ENCODE measurements around the gene FUT1.
"Not testable (repeated sequence)": the region's sequence is repeated elsewhere in the genome, so short reads cannot be mapped to it uniquely, and the experiment has no call there.

The FUT1 gene

DNA sequence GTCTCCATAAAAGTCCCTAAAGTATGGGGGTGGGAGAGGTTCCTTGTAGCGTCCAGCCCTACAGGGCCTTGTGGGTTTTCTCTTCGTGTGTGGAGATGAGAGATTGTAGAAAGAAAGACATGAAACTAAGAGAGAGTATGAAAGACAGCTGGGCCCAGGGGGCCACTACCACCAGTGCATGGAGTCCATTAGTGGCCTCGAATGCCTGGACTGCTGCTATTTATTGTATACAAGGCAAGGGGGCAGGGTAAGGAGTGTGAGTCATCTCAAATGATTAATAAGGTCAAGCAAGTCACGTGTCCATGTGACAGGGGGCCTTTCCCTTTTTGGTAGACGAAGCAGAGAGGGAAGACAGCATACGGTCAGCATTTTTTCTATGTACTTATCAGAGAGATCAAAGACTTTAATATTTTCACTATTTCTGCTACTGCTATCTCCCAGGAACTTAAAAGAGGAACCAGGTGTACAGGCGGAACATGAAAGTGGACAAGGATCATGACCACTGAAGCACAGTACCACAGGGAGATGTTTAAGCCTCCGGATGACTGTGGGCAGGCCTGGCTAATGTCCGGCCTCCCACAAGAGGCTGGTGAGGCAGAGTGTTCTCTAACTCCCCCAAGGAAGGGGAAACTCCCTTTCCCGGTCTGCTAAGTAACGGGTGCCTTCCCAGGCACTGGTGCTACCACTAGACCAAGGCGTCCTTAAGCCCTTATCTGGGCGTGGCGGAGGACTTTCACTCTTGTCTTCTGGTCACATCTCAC is 28.4 kb upstream of the FUT1 start:
- H3K36me3 Mint-ChIP-seq (ENCODE audit: insufficient read depth), result peaks cover 2% of the 10 kb centered on the region
- peaks cover 8% of the 10 kb centered on the region for H3K27me3 Mint-ChIP-seq
- peaks cover 5% of the 10 kb centered on the region for H3K4me1 Mint-ChIP-seq
- no peak overlapping the region for H3K4me3 Mint-ChIP-seq
- no peak for ATAC-seq (replicated peaks; ENCODE audit: extremely low read depth, poor library complexity, severe bottlenecking)
- H3K9me3 Mint-ChIP-seq, result no peaks in the 10 kb centered on the region
- DNase-seq (ENCODE audit: low spot score in 2 of 2), result no peak
- no peak overlapping the region for H3K27ac Mint-ChIP-seq (ENCODE audit: low read depth)

DNA sequence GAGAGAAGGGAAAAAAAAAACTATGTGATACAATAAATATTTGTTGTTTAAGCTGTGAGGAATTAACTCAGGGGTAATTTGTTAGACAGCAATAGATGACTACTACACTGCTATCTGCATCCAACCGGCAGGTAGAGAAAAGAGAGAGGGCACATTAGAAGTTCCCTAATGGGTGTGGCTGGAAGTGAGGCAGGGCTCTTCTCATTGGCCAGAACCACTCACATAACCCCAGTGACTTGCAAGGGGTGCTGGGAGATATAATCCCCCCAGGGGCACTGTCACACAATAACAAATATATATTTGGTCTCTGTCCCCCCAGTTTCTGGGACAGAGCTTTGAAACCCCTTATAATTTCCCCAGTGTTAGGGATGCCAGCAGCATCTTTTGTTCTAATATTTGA is 27.2 kb upstream of the FUT1 start:
- Mint-ChIP-seq H3K27ac (ENCODE audit: low read depth) (no peak overlapping the region), H3K36me3 (ENCODE audit: insufficient read depth) (peaks cover 2% of the 10 kb centered on the region), H3K4me1 (peaks cover 5% of the 10 kb centered on the region), H3K27me3 (no peaks in the 10 kb centered on the region), H3K9me3 (no peaks in the 10 kb centered on the region), H3K4me3 (no peak overlapping the region)
- ATAC-seq (replicated peaks; ENCODE audit: extremely low read depth, poor library complexity, severe bottlenecking), result no peak
- DNase-seq (ENCODE audit: low spot score in 2 of 2), result no peak

DNA sequence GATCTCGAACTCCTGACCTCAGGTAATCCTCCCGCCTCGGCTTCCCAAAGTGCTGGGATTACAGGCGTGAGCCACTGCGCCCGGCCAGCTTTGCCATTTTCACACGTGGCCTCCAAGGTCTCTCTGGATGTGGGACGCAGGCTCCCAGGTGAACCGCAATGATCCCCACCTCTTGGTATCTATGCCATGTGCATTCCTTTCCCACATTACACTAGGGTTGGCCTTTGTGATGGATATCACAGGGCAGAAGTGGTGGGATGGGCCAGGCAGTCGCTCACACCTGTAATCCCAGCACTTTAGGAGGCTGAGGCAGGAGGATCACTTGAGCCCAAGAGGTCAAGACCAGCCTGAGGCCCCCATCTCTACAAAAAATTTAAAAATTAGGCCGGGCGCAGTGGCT is 25.3 kb upstream of the FUT1 start:
- H3K27ac Mint-ChIP-seq (ENCODE audit: low read depth), result no peak overlapping the region
- H3K4me1 Mint-ChIP-seq, result peaks cover 5% of the 10 kb centered on the region
- no peaks in the 10 kb centered on the region for H3K27me3 Mint-ChIP-seq
- DNase-seq (ENCODE audit: low spot score in 2 of 2) (no peak), ATAC-seq (replicated peaks; ENCODE audit: extremely low read depth, poor library complexity, severe bottlenecking) (no peak)
- H3K4me3 Mint-ChIP-seq, result no peak overlapping the region
- peaks cover 2% of the 10 kb centered on the region for H3K36me3 Mint-ChIP-seq (ENCODE audit: insufficient read depth)
- no peaks in the 10 kb centered on the region for H3K9me3 Mint-ChIP-seq

DNA sequence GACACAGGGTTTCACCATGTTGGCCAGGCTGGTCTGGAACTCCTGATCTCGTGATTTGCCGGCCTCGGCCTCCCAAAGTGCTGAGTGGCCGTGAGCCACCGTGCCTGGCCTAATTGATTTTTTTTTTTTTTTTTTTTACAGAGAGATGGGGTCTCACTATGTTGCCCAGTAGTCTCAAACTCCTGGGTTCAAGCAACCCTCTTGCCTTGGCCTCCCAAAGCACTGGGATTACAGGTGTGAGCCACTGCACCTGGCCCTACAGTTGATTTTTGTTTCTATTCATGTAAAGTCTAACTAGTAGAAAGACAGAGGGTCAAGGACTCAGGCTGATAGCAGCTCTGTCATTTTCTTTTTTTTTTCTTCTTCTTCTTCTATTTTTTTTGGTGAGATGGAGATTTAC is 24.7 kb upstream of the FUT1 start:
- Mint-ChIP-seq H3K27ac (ENCODE audit: low read depth) (no peak overlapping the region), H3K4me3 (no peak overlapping the region), H3K9me3 (no peaks in the 10 kb centered on the region), H3K27me3 (no peaks in the 10 kb centered on the region), H3K4me1 (peaks cover under 1% of the 10 kb centered on the region), H3K36me3 (ENCODE audit: insufficient read depth) (peaks cover 2% of the 10 kb centered on the region)
- ATAC-seq (replicated peaks; ENCODE audit: extremely low read depth, poor library complexity, severe bottlenecking) (no peak), DNase-seq (ENCODE audit: low spot score in 2 of 2) (no peak)

DNA sequence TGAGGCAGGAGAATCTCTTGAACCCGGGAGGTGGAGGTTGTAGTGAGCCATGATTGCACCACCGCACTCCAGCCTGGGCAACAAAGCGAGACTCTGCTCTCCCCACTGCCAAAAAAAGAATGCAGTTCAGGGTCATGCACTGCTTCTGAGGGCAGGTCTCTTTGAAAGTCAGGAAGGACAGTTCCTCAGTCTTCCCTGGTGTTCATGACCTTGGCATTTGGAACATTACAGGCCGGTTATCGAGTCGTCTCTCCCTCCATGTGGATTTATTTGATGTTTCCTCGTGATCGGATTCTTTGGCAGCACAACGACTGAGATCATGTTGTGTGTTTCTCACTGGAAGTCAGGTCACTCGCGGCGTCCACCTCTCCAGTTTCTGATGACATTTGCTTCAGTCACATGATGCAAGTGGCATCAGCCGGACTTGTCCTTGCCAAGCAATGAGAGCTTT is 20.1 kb upstream of the FUT1 start:
- peaks cover 21% of the 10 kb centered on the region for H3K27me3 Mint-ChIP-seq
- ATAC-seq (replicated peaks; ENCODE audit: extremely low read depth, poor library complexity, severe bottlenecking), result no peak
- H3K4me3 Mint-ChIP-seq, result no peak overlapping the region

DNA sequence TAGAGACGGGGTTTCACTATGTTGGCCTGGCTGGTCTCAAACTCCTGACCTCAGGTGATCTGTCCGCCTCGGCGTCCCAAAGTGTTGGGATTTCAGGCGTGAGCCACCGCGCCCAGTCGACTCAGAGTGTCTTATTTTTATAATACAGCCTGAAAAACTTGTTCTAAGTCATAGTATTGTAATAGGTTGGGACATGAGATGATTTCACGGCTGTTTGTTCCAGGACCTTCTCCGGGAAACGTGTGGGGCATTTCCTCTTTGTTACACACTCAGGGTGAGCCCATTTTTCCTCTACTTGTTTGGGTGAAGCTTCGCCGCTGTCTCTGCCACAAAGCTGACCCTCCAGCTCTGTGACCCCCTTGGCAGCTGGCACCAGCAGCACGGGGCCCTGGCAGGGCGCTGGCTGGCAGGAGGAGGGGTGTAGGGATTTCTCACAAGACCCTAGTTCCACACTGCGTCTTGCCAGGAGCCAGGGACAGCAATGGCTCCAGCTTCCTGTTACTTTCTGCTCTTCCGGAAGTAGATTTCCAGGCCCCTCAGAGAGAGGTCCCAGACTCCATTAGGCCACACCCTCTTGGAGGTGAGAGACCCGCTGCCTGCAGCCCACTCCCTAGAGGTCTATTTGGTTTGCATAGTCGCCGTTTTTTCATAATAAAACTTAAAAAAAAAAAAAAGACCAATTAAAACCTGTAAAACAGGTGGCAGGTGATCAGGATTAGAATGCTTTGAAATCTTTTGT is 18.5 kb upstream of the FUT1 start:
- no peak overlapping the region for H3K4me3 Mint-ChIP-seq
- no peaks in the 10 kb centered on the region for H3K9me3 Mint-ChIP-seq
- ATAC-seq (replicated peaks; ENCODE audit: extremely low read depth, poor library complexity, severe bottlenecking) (no peak), DNase-seq (ENCODE audit: low spot score in 2 of 2) (no peak)
- peaks cover 34% of the 10 kb centered on the region for H3K27me3 Mint-ChIP-seq
- H3K36me3 Mint-ChIP-seq (ENCODE audit: insufficient read depth), result no peaks in the 10 kb centered on the region
- H3K27ac Mint-ChIP-seq (ENCODE audit: low read depth), result no peak overlapping the region
- no peaks in the 10 kb centered on the region for H3K4me1 Mint-ChIP-seq

More for the DNA sequence above, 20.1 kb upstream of the FUT1 start:
- no peaks in the 10 kb centered on the region for H3K36me3 Mint-ChIP-seq (ENCODE audit: insufficient read depth)
- DNase-seq (ENCODE audit: low spot score in 2 of 2), result no peak
- H3K27ac Mint-ChIP-seq (ENCODE audit: low read depth), result no peak overlapping the region
- H3K9me3 Mint-ChIP-seq, result no peaks in the 10 kb centered on the region
- H3K4me1 Mint-ChIP-seq, result no peaks in the 10 kb centered on the region

DNA sequence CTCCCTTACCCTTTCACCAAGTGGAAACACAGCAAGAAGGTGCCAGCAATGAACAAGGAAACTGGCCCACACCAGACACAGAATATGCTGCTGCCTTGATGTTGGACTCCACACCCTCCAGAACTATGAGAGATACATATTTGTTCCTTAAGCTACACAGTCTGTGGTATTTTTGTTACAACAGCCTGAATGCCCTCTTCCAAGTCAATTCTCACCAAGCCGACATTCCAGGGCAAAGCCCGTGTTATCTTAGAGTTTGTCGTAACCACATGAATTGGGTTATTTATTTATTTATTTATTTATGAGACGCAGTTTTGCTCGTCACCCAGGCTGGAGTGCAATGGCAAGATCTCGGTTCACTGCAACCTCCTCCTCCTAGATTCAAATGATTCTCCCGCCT is 17.8 kb upstream of the FUT1 start:
- H3K4me1 Mint-ChIP-seq, result no peaks in the 10 kb centered on the region
- no peak overlapping the region for H3K27ac Mint-ChIP-seq (ENCODE audit: low read depth)
- no peaks in the 10 kb centered on the region for H3K9me3 Mint-ChIP-seq
- H3K36me3 Mint-ChIP-seq (ENCODE audit: insufficient read depth), result no peaks in the 10 kb centered on the region
- no peak for DNase-seq (ENCODE audit: low spot score in 2 of 2)
- no peak overlapping the region for H3K4me3 Mint-ChIP-seq
- ATAC-seq (replicated peaks; ENCODE audit: extremely low read depth, poor library complexity, severe bottlenecking), result no peak
- H3K27me3 Mint-ChIP-seq, result peaks cover 40% of the 10 kb centered on the region

DNA sequence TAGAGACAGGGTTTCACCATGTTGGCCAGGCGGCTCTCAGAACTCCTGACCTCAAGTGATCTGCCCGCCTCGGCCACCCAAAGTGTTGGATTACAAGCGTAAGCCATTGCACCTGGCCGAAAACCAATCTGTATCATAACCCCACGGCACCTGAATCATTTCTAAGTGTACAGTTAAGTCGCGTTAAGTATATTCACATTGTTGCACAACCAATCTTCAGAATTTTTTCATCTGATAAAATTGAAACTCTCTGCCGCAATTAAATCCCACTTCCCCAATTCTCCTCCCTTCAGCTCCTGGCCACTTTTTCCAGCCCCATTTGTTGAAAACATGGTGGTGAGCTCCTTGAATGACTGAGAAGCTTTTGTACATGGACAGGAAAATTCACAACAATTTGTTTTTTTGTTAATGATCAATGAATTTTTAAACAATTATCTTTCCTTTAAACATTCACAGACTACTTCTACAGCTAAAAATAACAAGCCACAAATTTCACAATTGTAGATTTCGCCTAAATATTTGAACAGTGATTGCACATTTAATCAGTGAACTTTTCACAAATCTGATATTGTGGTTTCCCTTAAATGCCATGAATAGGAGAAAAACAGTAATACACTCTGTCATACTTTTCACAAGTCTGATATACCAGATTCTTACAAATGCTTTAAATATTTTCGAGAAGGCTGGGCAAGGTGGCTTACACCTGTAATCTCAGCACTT is 16.7 kb upstream of the FUT1 start:
- DNase-seq (ENCODE audit: low spot score in 2 of 2) (no peak), ATAC-seq (replicated peaks; ENCODE audit: extremely low read depth, poor library complexity, severe bottlenecking) (no peak)
- Mint-ChIP-seq H3K27ac (ENCODE audit: low read depth) (no peak overlapping the region), H3K9me3 (no peaks in the 10 kb centered on the region), H3K4me1 (no peaks in the 10 kb centered on the region), H3K36me3 (ENCODE audit: insufficient read depth) (no peaks in the 10 kb centered on the region), H3K27me3 (peaks cover 48% of the 10 kb centered on the region), H3K4me3 (no peak overlapping the region)

DNA sequence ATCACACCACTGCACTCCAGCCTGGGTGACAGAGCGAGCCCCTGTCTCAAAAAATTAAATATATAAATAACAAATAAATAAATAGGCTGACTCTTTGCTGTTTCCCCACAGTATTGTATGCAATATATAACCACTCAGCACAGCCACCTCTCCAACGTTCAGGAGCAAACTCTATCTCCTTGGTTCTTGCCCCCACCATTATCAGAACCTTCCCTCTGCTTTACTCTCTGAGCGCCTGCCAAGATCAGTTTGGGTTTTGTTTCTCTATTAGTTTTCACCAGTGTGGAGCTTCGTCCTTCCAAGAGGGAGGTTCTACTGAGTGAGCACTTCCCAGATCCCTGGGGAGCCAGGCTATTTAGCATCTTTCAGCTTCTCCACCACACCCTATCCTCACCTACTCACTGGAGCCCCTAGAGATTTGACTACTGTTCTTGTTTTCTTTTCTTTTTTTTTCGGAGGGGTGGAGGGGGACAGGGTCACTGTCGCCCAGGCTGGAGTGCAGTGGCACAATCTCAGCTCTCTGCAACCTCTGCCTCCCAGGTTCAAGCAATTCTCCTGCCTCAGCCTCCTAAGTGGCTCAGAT is 15.8 kb upstream of the FUT1 start:
- H3K9me3 Mint-ChIP-seq; H3K4me3 Mint-ChIP-seq; ATAC-seq (replicated peaks; ENCODE audit: extremely low read depth, poor library complexity, severe bottlenecking); H3K27ac Mint-ChIP-seq (ENCODE audit: low read depth); H3K36me3 Mint-ChIP-seq (ENCODE audit: insufficient read depth); H3K4me1 Mint-ChIP-seq; DNase-seq (ENCODE audit: low spot score in 2 of 2): not testable (repeated sequence)
- H3K27me3 Mint-ChIP-seq, result peaks cover 50% of the 10 kb centered on the region

DNA sequence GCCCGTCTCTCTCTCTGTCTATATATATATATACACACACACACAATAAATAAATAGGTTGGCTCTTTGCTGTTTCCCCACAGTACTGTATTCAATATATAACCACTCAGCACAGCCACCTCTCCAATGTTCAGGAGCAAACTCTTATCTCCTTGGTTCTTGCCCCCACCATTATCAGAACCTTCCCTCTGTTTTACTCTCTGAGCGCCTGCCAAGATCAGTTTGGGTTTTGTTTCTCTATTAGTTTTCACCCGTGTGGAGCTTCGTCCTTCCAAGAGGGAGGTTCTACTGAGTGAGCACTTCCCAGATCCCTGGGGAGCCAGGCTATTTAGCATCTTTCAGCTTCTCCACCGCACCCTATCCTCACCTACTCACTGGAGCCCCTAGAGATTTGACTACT is 13.4 kb upstream of the FUT1 start:
- not testable (repeated sequence) for ATAC-seq (replicated peaks; ENCODE audit: extremely low read depth, poor library complexity, severe bottlenecking); H3K9me3 Mint-ChIP-seq; H3K4me1 Mint-ChIP-seq; H3K4me3 Mint-ChIP-seq; H3K36me3 Mint-ChIP-seq (ENCODE audit: insufficient read depth); H3K27ac Mint-ChIP-seq (ENCODE audit: low read depth); DNase-seq (ENCODE audit: low spot score in 2 of 2)
- H3K27me3 Mint-ChIP-seq, result peaks cover 74% of the 10 kb centered on the region

DNA sequence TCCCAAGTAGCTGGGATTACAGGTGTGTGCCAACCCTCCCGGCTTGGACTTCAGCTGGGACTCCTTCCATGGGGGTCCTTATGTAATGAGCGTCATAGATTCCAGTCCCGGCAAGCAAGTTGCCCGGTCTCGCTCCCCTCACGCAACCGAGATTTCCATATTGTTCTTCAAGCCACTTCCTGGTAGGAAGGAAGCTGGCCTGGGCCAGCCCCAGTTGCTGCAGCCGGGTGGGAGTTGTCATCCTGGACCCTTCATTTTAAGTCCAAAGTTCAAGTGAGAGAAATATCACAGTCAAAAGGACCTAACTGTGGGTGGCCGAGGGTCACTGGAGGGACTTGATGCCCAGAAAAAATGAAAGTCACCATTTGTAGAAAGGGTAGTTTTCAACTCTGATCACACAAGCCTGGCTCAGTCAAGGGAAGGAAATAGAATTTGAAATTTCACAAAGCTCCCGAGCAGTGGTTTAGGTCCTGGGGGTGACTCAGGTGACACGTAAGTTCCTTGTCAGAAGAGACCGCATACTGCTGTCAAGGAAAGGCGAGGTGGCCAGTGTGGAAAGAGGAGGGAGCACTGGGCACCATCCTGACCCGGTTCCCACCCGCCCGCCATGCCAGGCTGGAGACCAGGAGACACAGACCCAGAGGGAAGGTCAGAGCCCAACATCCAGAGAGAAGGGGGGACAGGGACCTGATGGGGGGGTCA is 8.2 kb upstream of the FUT1 start:
- Mint-ChIP-seq H3K36me3 (ENCODE audit: insufficient read depth) (peaks cover 2% of the 10 kb centered on the region), H3K27ac (ENCODE audit: low read depth) (no peak overlapping the region), H3K9me3 (no peaks in the 10 kb centered on the region), H3K27me3 (peaks cover 52% of the 10 kb centered on the region), H3K4me1 (no peaks in the 10 kb centered on the region), H3K4me3 (no peak overlapping the region)
- DNase-seq (ENCODE audit: low spot score in 2 of 2), result no peak
- ATAC-seq (replicated peaks; ENCODE audit: extremely low read depth, poor library complexity, severe bottlenecking), result no peak

DNA sequence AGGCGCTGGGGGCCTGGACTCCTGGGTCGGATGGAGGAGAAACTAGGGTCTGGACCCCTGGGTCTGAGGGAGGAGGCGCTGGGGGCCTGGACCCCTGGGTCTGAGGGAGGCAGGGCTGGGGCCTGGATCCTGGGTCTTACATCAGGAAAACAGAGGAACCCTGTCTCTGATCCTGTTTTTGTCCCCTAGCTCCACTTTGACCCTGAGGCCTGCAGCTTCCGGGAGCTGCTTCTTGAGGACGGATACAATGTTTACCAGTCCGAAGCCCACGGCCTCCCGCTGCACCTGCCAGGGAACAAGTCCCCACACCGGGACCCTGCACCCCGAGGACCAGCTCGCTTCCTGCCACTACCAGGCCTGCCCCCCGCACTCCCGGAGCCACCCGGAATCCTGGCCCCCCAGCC is 5.3 kb upstream of the FUT1 start:
- H3K4me3 Mint-ChIP-seq, result no peak overlapping the region

More for the DNA sequence above, 5.3 kb upstream of the FUT1 start:
- DNase-seq (ENCODE audit: low spot score in 2 of 2) (no peak), ATAC-seq (replicated peaks; ENCODE audit: extremely low read depth, poor library complexity, severe bottlenecking) (no peak)
- H3K36me3 Mint-ChIP-seq (ENCODE audit: insufficient read depth), result peaks cover 2% of the 10 kb centered on the region
- peaks cover 8% of the 10 kb centered on the region for H3K4me1 Mint-ChIP-seq
- peaks cover 60% of the 10 kb centered on the region for H3K27me3 Mint-ChIP-seq
- H3K9me3 Mint-ChIP-seq, result no peaks in the 10 kb centered on the region
- no peak overlapping the region for H3K27ac Mint-ChIP-seq (ENCODE audit: low read depth)

All from central memory CD8-positive, alpha-beta T cell (primary cell).